GM08714 (cell line): ENCODE results near the gene DDIT4.
"Not testable (repeated sequence)": the region's sequence is repeated elsewhere in the genome, so short reads cannot be mapped to it uniquely, and the experiment has no call there.

Experiments
- H3K4me3 ChIP-seq: fragments of 200-500 bp; sonication (Bioruptor generic); 2 replicates; pipeline ENCODE4 v1.5.1; 2014; ENCODE audit warnings: mild to moderate bottlenecking, low read length, inconsistent platforms
- ZNF274 ChIP-seq: IDR thresholded peaks from 2 replicates; pipeline ENCODE4 v1.6.1; 2012; ENCODE audit warnings: mild to moderate bottlenecking, low read depth, low read length

DDIT4 gene, protein sequence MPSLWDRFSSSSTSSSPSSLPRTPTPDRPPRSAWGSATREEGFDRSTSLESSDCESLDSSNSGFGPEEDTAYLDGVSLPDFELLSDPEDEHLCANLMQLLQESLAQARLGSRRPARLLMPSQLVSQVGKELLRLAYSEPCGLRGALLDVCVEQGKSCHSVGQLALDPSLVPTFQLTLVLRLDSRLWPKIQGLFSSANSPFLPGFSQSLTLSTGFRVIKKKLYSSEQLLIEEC

DNA sequence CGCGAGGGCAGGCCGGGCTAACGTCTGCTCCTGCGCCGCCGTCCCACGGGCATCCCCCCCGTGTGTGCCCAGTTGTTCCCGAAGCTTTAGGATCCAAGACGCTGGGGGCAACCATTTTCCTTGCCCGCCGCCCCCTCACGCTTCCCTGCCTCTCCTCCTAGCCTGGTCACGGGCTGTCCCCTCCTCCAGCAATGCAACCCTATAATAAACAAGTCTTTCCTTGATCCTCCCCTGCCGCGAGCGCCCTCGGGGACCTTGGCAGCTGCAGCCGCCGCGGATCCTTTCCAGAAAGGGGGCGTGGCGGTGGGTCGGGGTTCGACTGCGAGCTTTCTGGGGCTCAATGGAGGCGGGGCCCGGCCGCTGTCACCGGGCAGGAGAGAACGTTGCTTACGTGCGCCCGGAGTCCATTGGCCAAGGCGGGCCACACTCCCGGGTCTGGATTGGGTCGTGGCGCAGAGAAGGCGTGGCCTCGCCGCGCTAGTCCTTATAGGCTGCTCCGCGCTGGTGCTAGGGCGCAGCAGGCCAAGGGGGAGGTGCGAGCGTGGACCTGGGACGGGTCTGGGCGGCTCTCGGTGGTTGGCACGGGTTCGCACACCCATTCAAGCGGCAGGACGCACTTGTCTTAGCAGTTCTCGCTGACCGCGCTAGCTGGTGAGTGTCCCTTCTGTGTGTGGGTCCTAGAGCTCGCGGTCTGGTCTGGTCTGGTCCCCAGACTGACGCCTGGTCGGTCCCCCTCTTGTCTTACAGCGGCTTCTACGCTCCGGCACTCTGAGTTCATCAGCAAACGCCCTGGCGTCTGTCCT, at the start of gene DDIT4:
Gene DDIT4, plus strand, starts transcription at position 515 of the 803 bp plus-strand sequence. CDS start 293 bp downstream, outside the sequence.
- H3K4me3 ChIP-seq, result peak within 1 kb of the TSS; percentile 80
- no peak for TF ChIP-seq ZNF274

DNA sequence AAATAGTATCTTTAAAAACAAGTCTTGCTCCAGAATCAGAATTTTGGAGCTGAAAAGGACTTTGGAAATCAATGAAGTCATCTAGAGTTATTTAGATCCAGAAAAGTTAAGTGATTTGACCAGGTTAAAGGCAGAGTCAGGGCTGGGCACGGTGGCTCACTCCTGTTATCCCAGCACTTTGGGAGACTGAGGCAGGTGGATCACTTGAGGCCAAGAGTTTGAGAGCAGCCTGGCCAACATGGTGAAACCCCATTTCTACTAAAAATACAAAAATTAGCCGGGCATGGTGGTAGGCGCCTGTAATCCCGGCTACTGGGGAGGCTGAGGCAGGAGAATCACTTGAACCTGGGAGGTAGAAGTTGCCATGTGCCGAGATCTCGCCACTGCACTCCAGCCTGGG, 49.5 kb upstream of the DDIT4 start:
- H3K4me3 ChIP-seq, result not testable (repeated sequence)

DNA sequence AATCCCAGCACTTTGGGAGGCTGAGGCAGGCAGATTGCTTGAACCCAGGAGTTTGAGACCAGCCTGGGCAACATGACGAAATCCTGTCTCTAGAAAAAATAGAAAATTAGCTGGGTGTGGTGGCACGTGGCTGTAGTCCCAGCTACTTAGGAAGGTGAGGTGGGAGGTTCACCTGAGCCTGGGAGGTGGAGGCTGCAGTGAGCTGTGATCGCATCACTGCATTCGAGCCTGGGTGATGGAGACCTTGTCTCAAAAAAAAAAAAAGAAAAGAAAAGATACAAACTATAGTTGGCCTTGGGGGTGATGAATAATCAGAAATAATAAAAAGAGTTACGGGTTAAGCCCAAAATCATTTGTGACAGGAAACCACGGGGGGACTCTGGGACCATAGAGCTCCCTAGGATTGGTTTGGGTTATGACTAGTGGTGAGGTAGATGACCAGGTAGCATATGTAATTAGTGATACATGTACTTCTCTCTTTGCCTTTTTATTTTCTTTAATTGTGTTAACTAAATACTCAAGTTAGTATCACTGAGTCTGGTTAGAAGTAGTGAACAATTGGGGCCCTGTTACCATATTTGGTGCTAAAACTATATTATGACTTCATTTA, 47.2 kb upstream of the DDIT4 start:
- no peak for TF ChIP-seq ZNF274
- no peak overlapping the region for H3K4me3 ChIP-seq

DNA sequence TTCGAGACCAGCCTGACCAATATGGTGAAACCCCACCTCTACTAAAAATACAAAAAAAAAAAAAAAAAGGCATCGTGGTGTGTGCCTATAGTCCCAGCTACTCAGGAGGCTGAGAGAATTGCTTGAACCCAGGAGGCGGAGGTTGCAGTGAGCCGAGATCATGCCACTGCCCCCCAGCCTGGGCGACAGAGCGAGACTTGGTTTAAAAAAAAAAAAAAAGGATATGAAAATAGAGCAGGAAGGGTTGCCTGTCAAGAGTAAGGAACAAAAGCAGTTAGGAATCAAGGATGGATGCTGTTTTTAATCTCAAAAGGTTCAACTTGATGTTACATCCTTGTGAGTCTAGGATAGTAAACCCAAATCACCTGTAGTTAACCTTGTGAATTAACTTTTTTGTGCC, 45.9 kb upstream of the DDIT4 start:
- H3K4me3 ChIP-seq, result no peak overlapping the region
- TF ChIP-seq ZNF274, result no peak

DNA sequence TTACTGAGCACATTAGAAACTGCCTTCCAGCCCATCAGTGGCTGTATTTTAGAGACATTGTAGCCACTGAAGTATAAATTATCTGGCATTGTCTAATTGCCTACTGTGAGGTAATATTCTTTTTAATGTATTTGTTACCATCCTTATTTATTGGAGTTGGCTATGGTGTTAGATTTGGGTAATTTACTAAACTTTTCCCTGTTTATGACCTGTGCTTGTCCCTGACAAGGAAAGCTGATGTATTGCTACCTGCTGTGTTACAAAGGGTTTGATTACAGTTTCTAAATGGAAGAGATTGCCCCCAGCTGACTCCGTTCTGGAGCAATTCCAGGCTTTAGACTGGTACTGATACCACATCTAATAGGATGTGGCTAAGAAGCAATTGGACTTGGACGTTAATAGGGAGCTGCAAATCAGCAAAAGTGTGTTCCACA, 45.4 kb upstream of the DDIT4 start:
- no peak overlapping the region for H3K4me3 ChIP-seq
- TF ChIP-seq ZNF274, result no peak

DNA sequence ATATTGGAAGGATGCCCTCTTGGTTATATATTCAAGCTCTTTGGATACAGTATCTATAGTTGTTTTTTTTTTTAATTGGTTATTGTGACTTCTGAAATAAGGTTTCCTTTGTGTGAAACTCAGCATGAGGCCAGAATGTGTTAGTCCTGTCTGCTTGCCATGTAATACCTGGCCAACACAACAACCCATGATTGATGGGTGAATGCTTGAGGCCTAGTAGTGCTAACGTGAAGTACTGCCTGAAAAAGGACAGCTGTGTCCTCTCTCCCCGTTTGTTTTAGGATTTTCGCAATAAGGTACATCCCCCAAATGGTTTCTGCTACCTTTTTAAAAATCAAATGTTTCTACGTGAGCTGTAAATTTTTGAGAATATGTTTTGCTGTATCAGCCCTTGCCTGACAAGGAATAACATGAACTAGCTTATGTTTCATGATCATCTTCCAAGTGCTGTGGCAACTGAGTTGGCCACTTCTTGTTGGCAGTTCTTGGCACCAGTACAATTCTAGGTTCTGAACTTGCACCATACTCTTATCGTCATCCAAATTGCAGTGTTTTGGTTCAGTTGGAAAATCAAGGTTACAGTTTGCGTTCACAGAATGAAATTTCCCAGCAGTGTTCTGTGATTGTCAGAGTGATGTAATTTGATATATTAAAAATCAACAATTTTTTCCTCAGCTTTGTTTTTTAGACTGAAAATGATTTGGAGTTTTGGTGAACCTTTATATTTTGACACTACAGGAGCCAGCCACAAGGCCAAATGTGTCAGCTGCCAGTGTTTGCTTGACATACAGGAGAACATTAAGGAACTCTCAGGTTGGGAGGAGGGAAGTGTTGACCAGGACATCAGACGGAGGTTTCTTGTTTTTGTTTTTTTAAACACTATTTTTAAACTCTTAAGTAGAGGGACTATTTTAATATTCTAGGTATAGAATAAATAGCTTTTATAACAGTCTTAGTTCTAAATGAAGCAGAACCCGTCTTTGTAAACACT, 44.2 kb upstream of the DDIT4 start:
- no peak for TF ChIP-seq ZNF274
- no peak overlapping the region for H3K4me3 ChIP-seq

DNA sequence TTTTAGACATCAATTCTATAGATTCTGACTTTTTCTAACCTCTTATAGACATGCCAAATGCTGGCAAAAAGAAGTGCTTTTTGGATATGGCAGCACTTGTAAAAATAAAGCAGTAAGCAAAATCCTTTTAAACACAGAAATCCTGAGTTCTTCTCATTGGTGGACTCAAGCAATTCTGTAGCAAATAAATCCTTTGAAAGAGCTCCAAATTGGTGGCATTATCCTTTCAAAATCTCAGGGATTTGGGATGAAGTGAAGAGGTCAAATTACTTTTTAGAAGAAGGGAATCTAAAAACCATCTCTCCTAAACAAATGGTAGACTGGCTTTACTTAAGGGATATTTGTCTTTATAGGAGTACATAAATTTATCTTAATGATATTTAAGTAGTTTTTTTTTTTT, 40.1 kb upstream of the DDIT4 start:
- no peak overlapping the region for H3K4me3 ChIP-seq
- no peak for TF ChIP-seq ZNF274

DNA sequence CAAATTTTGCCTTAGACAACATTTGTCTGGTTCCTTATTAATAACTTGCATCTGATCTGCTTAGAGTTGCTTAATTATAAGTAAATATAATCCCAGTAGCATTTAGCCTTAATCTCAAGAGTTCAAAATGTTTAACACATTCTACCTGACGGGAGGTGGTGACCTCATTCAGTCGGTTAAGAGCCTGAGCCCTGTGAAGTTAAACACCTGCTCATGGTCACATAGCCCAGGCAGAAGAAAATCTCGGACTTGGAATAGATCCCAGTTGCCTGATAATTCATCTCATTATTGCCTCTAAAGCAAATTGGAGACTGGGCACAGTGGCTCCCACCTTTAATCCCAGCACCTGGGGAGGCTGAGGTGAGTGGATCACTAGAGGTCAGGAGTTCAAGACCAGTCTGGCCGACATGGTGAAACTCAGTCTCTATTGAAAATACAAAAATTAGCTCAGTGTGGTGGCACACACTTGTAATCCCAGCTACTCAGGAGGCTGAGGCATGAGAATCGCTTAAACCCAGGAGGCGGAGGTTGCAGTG, 39.1 kb upstream of the DDIT4 start:
- no peak for TF ChIP-seq ZNF274
- no peak overlapping the region for H3K4me3 ChIP-seq

DNA sequence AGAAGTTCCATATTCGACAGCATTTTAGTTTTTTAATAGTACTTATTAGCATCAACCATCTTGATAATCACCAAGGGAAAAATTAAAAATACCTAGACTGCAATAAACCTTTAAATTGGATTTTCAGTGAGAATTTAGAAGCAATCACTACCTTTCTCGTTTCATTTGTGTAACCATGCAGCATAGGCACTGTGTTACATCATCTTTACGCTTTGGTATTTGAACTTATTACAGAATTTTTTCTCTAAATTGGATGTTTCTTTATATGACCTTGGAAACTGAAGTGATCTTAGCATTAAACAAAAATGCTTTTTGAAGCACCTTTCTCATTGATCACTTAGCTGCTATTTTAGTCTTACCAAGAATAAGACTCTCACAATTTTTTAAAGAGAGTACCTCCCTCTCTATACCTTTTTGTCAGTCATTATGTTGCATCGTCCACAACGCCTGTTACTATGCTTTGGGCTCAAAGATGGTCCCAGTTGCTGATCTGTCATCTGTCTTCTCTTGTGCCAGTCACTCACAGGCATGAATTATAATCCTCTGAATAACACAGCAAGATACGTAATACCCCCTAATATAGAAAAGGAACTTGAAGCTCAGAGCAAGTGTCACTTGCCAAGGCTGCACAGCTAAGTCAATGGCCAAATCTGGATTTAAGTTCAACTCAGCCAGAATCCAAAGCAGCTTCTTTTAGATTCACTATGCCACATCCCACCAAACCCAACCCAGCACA, 38.0 kb upstream of the DDIT4 start:
- TF ChIP-seq ZNF274, result no peak
- no peak overlapping the region for H3K4me3 ChIP-seq

DNA sequence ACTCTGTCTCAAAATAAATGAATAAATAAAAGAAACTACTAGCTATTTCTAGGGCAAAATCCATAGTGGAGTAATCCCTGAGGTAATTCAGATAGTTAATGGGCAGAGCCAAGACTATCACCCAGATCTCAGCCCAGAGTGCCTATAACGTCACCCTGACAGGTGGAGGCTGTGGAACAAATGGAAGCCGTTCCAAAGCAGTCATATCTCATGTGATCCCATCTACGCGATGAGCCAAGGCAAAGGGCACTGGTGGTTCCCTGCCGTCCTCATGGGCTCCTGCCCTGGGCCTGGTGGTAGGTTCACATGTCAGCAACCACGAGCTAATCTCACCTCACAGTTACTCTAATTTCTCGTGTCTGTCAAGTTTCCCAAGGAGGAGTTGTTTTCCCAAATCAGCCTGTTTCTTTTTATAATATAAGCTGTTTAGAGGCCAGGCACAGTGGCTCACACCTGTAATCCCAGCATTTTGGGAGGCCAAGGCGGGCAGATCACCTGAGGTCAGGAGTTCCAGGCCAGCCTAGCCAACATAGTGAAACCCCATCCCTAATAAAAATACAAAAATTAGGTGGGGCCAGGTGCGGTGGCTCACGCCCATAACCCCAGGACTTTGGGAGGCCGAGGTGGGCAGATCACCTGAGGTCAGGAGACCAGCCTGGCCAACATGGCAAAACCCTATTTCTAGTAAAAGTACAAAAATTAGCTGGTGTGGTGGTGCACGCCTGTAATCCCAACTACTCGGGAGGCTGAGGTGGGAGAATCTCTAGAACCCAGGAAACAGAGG, 35.1 kb upstream of the DDIT4 start:
- TF ChIP-seq ZNF274, result no peak
- no peak overlapping the region for H3K4me3 ChIP-seq

DNA sequence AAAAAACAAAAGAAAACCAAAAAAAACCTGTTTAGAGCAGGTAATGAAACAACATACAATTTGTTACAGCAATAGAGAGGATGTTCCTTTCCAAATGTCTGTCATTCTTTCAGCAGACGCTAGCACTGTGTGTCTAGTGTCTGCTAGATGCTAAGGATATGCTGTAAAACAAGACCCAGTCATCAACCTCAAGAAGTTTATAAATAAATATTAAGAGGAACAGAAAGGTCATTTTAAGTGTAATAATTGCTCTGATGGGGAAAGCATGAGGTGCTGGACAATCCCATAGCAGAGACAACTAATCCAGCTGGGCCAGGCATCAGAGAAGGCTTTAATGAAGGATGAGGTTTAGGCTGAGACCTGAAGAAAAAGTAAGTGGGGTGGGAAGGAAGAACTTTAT, 34.3 kb upstream of the DDIT4 start:
- TF ChIP-seq ZNF274, result no peak
- H3K4me3 ChIP-seq, result no peak overlapping the region

DNA sequence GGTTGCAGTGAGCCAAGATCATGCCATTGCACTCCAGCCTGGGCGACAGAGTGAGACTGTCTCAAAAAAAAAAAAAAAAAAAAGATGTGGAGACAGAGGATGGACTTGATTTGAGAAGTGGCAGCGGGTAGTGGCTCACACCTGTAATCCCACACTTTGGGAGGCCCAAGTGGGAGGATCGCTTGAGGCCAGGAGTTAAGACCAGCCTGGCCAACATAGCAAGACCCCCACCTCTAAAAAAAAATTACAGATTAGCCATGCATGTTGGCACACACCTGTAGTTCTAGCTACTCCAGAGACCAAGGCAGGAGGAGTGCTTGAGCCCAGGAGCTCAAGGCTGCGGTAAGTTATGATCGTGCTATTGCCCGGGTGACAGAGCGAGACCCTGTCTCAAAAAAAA, 33.4 kb upstream of the DDIT4 start:
- H3K4me3 ChIP-seq, result no peak overlapping the region
- TF ChIP-seq ZNF274, result no peak

DNA sequence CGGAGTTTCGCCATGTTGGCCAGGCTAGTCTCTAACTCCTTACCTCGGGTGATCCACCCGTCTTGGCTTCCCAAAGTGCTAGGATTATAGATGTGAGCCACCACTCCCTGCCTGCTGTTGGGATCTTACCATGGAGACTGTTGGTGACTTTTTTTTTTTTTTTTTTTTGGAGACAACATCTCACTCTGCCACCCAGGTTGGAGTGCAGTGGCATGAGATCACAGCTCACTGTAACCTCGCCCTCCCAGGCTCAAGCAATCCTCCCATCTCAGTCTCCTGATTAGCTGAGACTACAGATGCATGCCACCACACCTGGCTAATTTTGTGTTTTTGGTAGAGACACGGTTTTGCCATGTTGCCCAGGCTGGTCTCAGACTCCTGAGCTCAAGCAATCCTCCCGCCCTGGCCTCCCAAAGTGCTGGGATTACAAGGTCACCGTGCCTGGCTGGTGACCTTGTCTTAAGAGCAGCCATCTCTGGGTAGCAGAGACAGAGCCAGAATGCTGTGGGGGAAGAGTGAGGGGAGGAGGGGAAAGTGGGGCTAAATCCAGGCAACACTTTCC, 32.0 kb upstream of the DDIT4 start:
- no peak for TF ChIP-seq ZNF274
- no peak overlapping the region for H3K4me3 ChIP-seq
